NCI-H345 treated with DMSO at 0.1 percent for 48 hours (cell line): ENCODE results near the gene TBC1D22B.
A peak's percentile ranks its signal among the peaks of the same experiment; 100 is the strongest.
"Not testable (repeated sequence)": the region's sequence is repeated elsewhere in the genome, so short reads cannot be mapped to it uniquely, and the experiment has no call there.

Experiments used
- DNase-seq: peaks from one replicate; lab custom pipeline; 2025; ENCODE audit not compliant: unreplicated experiment; lab: John Stamatoyannopoulos, UW

TBC1D22B gene

GRCh38 chr6:37302086-37302686, 44.6 kb downstream of the TBC1D22B start:
- DNase-seq: no peak

DNA sequence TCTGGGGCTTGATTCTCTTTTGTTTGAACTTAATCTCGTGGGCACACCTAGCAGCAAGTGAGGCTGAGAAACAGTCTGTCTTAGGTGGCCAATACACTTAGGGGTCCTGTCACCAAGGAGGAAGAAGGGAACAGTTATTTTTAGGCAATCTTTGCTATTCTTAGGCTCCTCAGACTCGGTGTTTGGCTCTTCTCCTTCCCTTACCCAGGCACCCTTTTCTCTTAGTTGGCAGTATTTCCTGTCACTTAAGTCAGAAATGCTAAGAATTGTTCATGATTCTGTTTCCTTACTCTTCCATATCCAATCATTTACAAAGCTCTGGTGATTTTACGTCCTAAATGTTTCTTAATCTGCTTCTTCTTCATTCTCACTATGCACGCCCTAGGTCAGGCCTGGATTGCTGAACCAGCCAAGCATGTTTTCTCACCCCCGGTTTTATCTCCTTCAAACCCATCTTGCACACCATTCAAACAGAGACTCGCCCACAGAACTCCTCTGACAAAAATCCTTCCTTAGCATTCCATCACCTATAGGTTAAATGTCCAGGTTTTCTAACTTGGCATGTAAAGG, 45.6 kb downstream of the TBC1D22B start:
- DNase-seq: no peak

DNA sequence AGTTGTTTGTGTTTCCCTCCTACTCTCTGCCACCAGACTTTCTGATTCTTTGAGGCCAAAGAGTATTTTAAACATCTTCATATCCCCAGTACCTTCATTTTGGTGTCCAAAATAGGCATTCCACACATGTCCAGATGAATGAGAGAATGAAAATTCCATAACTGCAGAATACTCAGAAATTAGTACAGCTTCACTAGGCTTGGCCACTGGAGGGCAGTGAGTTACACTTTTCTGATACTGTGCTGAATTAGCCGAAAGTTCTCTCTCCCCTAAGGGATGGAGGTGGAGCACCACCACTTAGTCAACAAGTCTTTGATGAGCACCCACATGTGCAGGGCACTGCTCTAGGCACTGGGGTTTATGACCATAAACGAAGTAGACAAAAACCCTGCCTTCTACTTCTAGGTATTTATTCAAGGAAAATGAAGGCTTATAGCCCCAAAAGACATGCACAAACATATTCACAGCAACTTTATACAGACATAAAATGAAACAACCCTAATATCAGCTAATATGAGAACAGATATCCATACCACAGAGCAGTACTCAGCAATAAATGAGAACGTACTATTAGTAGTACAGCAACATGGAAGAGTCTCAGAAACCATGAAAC, 46.4 kb downstream of the TBC1D22B start:
- no peak for DNase-seq

- DNase-seq: no peak
Observed at GRCh38 chr6:37304766-37305165, 47.2 kb downstream of the TBC1D22B start.

DNA sequence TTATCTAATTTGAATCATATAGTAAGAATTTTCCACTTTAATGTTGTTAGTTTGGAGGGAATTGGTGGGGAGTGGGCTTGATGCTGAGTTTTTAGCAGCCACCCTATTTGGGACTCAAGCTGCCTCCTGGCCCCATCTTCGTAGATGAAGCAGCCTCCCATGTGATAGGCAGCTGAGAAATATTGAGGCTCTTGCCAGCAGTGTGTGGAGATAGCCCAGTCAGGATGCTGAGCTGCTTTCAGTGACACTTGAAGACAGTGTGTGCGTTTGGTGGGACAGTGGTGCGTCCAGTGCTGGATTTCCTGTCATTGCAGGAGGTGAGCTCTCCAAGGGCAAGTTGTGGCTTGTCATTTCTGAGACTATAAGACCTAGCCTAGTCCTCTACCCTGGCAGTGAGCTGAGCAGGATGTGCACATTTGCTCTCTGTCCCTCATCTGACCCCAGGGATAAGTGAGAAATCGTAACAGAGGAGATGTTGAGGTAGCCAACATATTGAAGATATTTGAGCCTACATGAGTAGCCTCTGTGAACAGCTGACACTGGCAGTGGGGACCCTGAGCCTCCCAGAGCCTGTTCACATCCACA, 48.4 kb downstream of the TBC1D22B start:
- no peak for DNase-seq

GRCh38 chr6:37306624-37307222, 49.2 kb downstream of the TBC1D22B start:
- no peak for DNase-seq

DNA sequence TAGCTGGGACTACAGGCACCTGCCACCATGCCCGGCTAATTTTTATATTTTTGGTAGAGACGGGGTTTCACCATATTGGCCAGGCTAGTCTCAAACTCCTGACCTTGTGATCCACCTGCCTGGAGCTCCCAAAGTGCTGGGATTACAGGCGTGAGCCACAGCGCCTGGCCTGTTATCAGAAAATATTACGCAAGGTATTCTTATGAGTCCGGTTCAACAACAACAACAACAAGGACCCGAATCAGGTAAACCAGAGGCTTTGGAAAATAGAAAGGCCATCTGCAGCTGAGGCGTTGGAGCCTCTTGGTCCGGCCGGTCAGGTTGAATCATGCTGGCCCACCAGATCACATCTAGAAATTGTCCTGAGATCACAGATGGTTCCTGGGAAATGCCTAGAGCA, 49.9 kb downstream of the TBC1D22B start:
- DNase-seq: not testable (repeated sequence)

DNA sequence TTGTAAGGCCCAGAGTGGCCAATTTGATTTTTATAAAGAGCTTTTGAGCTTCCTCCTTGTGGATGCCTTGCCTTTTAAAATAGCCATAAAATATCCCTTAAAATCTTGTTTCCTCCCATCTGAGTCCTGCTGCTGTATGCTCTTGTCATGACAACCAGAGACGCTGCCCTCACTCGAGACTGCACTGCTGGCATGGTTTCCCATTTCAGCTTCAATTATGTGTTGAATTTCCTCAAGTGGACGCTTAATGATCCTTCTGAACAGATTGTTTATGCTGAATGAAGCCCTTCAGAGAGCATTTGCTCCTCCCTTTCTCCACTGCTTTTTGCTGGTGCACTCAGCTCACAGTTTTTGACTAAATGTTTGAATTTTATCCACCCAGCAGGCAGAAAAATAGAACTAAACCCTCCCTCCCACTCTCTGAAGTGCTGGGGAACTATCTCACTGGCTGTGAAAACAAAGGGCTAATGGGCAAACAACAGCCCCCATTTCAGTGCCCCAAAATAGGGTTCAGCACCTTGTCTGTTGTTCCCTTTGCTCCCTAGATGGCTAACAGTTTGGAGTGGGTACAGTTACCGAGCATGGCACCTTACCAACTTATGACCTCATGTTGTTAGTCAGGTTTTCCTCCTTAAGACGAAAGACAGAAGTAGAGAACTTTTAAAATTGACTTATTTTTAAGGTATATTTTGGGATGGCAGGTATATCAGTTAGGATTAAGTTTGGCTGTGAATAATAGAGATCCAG, 50.7 kb downstream of the TBC1D22B start:
- DNase-seq: peak; percentile 60

DNA sequence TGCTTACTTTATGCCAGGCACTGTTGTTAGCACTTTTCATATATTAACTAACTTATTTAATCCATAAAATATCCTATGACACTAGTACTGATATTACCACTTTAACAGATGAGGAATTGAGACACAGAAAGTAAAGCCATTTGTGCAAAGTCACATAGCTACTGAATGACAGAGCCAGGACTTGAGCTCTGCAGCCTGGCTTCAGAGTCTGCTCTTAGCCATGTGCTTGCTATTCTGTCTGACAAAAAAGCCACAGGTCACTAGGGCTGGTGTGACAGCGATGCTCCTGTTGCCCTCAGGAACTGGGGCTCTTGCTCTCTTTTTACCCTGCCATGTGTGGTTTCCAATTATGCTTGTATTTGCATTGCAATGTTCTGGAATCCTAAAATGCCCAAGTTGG, 51.5 kb downstream of the TBC1D22B start:
- DNase-seq: no peak

DNA sequence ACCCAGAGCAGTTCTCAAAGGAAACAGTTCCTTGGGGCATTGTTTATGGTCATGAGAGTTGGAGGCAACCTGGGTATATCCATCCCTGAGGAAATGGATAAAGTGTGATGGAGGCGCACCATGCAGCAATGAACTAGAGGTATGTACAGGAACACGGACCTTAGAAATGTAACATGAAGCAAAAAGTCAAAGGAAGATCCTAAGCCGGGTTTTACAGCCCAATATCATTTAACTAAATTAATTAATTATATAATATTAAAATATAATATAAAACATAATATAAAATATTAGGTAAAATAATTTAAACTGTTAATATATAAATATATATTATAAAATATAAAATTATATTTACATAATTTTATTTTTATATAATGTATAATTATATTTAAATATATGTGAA, 52.1 kb downstream of the TBC1D22B start:
- DNase-seq: no peak

- DNase-seq: no peak
Observed at GRCh38 chr6:37310966-37311365, 53.4 kb downstream of the TBC1D22B start.

DNA sequence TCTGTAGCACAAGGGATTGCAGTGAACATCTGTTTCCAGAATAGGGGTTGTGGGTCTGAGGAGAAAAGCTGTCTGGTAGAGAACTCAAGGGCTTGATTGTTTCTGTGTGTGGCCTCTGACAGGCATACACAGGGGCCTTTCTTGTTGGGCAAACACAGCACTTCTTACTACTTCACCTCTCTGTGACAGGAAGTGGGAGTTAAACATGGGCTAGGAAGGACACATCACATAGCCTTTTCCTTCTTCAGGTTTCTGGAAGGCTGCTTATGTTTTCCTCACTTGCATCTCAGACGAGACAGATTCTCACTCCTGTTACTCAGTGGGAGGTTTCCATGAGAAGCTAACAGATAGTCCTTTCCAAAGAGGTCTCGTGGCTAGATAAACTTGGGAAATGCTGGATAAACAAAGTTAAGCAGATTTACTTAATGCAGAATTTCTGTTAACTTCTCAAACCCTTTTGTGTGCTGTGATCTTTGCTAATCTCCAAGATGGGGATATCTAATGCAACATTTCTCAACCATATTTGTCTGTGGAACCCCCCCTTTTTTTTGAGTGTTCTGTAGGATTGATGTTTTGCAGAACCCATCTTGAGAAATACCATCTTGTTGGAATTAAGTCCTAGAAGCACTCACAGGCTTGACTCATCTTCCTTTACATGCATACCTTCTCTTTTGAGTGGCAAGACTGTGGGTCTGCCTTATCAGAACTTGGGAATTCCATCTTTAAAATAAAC, 54.3 kb downstream of the TBC1D22B start:
- no peak for DNase-seq

GRCh38 chr6:37313723-37314486, 56.3 kb downstream of the TBC1D22B start:
- DNase-seq: no peak

DNA sequence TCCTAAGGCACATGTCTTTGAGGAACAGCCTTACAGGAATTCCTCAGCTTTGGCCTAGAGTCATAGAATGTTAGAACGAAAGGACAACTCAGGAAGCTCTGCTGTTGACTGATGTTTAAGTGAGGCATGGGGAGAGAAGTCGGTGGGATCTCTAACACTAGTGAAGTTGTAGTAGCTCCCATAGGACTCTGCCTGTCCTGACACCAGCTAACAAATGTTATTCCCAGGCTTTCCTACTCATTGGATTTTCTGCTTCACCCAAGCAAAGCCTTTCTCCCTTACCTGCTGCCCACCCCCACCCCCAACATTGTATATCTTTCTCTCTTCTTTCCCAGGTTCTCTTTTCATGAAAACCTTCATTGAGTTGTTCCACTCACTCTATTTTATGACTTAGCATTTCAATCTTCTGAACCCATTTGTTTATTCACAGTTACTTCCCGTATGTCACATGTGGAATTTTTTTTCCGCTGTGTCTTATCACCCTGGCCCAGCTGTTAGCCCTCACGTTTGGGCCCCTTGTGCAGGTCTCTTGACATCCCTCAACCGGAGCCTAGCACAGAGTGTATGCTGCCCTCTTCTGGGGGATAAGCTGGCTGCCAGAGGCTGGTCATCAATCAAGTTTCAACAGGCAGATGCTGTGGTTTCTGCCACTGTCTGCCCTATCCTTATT, 57.0 kb downstream of the TBC1D22B start:
- no peak for DNase-seq

DNA sequence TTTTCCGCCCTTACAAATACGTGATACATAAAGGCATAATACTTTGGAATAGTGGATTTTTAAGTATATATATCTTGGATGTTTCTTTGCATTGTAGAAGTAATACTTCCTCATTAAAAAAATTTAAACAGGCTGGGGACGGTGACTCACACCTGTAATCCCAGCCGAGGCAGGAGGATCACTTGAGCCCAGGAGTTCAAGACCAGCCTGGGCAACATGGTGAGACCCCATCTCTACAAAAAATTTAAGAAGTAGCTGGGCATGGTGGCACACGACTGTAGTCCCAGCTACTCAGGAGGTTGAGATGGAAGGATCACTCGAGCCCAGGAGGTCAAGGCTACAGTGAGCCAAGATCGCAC, 57.6 kb downstream of the TBC1D22B start:
- no peak for DNase-seq

DNA sequence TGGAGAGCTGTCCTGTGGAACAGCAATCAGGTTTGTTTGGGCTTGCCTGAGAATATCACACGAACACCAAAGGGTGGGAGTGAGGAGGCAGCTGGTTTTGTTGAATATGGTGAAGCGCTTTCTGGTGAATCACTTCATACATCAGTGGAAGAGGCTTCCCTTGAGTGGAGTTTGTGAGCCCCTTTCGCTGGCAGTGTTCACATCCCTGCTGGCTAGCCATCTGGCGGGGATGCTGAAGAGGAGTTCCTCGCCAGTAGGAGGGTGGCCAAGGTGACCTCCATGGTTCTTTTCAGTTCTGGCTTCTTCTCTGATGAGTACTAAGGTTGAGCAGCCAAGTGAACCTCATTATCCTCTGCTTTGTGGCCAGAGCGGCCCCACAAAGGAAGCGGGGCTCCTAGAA, 58.5 kb downstream of the TBC1D22B start:
- no peak for DNase-seq

GRCh38 chr6:37317312-37318038, 59.9 kb downstream of the TBC1D22B start:
- DNase-seq: no peak

DNA sequence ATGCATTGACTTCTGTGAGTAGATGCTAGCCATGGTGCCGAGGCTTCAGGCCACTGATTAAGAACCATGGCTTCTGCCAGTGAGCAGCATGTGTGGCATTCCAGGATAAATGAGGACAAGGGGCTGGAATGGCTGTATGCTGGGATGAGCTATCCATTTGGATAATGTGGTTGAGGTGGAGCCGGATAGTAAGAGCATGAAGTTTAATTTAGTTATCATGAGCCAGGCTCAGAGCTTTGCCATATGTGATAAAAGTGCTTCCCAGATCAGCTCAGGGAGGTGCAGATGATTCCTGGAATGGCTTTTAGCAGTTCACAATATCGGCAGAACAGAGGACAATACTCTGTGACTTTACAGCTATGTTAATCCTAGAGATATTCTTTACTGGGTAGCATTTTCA, 61.6 kb downstream of the TBC1D22B start:
- DNase-seq: no peak
